GM04503 (cell line): Measurements from ENCODE around the gene TENT5C.

Experiments used
- DNase-seq: peaks from one replicate; pipeline ENCODE4 v3.0.0-alpha.2; 2012; ENCODE audit warnings: low read depth

TENT5C gene

GRCh38 chr1:117592155-117592554 lies 13.7 kb upstream of the TENT5C start:
- DNase-seq: no peak

- DNase-seq: no peak
Measured at GRCh38 chr1:117594261-117594990, 11.4 kb upstream of the TENT5C start.

DNA sequence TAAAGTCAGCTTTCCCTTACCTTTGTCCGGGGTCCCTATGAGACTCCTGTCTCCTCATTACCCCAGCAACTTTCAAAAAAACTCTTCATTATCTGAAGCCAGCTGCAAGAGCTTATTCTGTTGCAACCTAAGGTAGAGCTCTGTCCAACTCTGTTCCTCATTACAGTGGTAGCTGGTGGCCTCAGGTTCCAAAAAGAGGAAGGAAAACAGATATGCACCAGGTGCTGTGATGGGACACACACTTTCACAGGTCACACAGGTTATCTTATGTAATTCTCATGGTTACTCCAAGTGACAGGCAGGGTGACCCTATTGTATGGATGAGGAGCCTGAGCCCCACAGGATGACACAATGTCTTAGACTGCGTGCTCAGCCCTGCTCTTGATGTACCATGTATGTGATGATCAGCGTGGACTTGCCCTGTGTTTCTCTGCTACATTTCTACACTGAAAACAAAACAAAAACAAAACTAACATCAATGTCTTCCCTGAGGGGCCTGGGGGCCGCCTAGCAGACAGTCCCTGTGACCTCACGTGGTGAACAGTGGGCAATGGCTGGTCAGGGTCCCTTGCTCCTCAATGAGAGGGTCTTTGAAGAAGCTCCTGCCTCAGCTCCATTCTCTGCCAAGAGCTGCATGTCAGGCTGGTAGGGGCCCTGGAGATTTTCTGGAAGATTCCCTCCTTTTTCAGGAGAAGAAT lies 9.7 kb upstream of the TENT5C start:
- no peak for DNase-seq

- no peak for DNase-seq
Measured at GRCh38 chr1:117598489-117598888, 7.4 kb upstream of the TENT5C start.

GRCh38 chr1:117599286-117600221 lies 6.3 kb upstream of the TENT5C start:
- DNase-seq: no peak

DNA sequence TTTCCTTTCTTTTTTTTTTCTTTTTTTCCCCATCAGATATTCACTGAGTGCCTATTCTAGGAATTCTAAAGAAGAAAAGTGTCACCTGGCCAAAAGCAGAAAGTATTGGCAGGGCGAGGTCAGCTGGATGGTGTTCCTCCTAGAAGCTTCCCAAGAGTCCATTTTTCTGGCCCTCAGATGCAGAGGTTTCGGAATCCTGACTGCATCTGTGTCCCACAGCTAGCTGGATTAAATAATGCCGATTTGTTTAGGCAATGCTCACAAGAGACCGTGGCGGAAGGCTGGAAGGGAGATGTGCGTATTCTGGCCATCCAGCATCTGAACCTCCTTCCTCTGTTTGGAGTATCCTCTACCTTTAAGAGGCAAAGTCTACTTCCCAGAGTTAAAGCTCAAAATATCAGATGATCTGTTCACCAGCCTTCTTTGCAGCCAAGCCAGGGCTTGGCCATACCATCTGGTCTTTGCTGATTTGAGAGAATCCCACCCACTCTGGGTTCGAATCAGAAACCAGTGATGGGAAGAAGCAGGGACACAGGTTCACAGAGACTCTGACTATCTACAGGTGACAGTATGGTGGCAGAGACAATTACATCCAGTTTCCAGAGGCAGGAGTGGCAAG lies 5.4 kb upstream of the TENT5C start:
- no peak for DNase-seq

GRCh38 chr1:117600966-117601365 lies 4.9 kb upstream of the TENT5C start:
- no peak for DNase-seq

DNA sequence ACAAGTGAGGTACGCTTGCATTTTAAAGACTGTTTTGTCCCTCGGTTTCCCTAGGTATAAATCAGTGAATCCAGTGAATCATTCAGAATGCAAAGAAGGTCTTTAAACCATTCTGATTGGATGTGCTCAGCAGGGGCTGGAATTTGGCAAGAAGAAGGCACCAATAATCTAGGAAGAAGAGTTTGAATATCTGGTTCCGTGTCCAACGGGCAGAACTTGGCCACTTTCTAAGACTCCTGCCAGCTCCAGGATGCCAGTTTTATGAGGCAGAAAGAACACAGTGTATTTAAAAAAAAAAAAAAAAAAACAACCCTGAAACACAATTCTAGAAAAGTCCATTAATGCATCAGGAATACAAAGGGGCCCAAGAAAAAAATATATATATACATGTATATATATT lies 3.0 kb upstream of the TENT5C start:
- DNase-seq: no peak

DNA sequence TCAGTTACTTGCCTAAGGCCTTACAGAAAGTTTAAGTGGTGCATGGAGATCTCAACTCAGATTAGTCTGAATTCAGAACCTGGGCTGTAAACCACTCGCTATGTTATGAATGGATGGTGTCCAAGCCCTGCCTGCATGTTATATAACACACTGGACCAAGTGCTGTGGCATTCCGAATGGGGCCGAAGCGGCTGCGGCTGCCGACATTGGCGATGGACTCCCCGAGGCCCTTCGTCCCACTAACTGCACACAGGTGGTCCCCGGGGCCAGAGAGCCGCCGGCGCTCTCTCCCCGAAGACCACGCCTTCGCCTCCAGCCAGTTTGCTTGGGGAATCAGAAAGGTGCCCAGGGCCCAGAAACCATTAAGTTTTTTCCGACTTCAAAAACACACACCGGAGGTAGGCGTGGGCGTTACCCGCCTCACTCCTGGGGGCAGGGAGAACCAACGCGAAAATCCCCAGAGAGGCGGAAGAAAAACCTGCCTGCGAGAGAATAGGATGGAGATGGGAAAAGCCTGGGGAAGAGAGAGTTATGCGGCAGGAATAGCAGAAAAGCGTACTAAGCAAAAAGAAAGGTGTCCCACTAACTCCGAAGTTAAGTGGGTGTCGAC lies 579 bp upstream of the TENT5C start:
- DNase-seq: no peak

- no peak for DNase-seq
Measured at GRCh38 chr1:117606649-117607430, 992 bp downstream of the TENT5C start.

DNA sequence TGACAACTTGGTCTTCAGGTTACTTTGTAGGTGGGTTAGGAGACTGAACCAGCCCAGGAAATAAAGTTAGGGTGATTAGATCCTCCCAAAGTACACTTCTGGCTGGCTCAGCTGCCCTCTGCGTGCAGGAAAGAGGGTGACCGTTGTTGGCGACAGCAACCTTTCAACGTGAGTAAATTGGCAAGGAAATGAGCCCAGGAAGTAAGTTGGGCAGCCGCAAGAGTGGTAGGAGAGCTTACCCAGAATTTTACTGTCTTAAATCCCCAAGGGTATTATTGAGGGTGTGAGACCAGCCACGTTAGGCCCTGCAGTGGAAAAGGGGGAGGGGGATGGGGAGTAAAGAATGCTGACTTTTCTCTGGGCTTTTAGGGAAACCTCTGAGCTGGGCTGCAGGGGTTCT lies 1.6 kb downstream of the TENT5C start:
- no peak for DNase-seq

DNA sequence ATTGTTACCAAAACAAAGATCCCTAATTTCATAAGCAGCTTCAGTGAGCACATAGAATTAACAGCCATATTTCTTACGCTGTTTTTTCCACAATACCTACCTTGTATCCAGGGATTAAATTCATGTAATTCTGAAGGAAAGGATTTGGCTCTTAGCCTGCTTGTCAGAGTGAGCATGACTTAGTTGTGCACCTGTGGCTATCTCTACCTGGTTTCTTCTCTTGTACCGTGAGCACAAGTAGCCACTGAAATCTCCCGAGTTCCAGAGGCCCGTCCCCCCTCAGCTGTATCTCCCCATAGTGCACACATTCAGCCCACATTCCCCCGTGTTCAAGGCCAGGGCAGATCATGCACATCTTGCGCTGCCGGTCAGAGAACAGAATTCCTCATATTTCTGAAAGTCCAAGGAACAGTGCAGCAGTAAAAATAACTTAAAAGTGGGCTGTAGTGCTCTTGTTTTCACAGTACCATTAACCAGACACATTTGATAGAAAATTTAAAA lies 2.3 kb downstream of the TENT5C start:
- DNase-seq: no peak

- DNase-seq: no peak
Measured at GRCh38 chr1:117608758-117609157, 2.9 kb downstream of the TENT5C start.

DNA sequence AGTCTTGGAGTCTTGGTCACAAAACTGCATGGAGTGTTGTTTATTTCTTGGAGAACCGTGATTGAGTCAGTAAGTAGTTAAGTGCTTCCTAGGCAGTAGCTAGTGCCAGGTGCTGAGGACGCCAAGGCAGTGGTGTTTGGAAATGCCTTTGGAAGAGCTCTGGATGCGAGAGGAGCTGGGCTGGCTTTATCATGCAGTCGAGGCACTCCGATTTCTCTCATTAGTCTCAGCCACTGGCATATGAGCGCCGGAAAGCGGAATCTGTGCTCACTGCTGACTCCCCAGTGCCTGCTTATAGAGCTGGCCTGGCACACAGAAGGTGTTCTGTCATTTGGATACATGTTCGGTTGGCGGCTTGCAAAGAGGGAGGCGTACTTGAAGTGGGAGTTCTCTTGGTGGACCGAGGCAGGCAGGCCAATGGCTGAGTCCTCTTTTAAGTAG lies 3.6 kb downstream of the TENT5C start:
- no peak for DNase-seq

GRCh38 chr1:117610036-117610435 lies 4.2 kb downstream of the TENT5C start:
- DNase-seq: no peak

DNA sequence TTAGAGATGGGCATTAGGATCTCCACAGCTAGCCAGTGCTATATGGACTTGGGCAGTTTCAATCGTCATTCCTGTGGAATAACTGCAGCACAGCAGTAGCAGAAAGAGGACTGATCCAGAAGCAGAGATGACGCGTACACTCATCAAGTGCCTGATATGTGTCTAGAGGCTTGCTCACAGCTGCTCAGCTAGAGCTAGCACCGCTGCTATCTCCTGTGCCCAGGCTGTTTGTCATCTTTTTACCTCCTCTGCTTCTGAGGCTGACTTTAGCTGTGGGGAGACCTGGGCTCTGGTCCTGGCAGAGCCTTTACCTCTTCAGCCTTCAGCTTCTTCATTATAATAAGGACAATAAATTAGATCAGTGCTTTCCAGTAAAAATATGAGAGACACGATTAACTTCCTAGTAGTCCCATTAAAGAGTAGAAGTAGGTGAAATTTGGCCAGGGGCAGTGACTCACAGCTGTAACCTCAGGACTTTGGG lies 5.3 kb downstream of the TENT5C start:
- no peak for DNase-seq

DNA sequence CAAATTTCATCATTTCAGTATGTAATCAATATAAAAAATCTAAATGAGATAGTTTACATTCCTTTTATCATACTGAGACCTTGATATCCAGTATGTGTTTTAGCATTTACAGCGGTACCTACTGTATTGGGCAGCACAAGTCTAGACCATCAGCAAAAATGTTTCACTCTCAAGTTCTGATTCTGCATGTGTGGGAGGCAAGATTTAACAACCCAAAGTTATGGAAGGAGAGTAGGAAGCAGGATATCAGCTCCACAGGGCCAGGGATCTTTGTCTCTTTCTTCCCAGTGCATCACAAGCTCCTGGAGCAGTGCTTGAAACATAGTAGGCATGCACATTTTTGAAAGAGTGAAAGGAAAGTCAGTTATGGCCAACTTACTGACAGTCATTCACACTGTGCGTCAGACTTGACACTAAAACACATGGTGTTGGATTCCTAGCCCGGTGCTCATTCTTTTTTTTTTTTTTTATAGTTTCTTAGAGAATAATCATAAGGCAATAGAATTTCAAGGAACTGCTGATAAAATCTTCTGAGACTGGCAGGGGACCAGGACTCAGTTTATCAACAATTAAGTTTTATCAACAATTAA lies 6.1 kb downstream of the TENT5C start:
- DNase-seq: no peak

DNA sequence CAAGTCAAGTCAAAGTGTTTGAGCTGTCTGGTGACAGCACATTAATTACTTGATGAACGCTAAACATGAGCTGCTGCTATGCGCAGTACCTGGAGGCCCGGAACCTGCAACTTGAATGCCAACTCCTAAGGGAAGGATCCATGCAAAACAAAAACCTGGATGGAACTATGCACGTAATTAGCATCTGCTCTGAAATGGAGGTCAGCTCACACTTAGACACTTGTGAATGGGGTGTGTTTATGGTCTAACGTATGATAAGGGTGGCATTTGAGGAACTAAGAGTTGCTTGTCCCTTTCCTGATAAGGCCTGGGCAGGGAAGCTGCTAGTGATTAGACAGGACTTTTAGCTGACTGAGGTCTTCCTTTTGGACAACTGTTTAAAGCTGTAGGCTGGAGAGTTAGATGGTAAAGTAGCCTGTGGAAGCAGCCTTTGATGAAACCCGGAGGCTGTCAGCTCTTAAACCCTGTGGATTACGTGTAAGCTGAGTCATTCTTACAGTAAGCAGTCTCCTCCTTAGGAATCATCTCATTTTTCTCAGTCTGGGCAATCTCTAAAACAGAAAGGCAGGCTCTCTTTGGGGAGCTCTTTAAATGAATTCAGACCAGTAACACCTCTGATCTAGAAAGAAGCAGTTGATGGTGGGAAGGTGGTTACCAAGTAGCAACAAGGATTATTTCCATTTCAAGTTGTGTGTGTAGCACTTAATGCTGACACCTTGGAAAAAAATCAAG lies 6.8 kb downstream of the TENT5C start:
- DNase-seq: peak; percentile 61

- DNase-seq: no peak
Measured at GRCh38 chr1:117613249-117613968, 7.6 kb downstream of the TENT5C start.
